Muscle of back (tissue), 11 donors: ENCODE results near the gene HS6ST2. TPM values are rescaled to one million over a fixed set of nuclear protein-coding genes. Genes with fewer than 3 reads are reported as not detected.

Experiments
- DNase-seq, 3 donors: peaks; one replicate each; pipeline versions ENCODE4 v3.0.0 to v3.0.0-alpha.2; 2013
- polyA plus RNA-seq, 10 donors: library from polyadenylated mRNA; unstranded; fragments of 120-200 nt; gene quantifications; one replicate each; pipeline ENCODE4 v1.2.1, GENCODE V29; 2013; ENCODE audit not compliant: insufficient read length in 10 of 10

Gene HS6ST2
- polyA plus RNA-seq, 10 donors: 33.9 to 56.6 (median 44.2) TPM

GRCh38 chrX:132853040-132853439, 105.4 kb downstream of the HS6ST2 start:
- no peak for DNase-seq

GRCh38 chrX:132848296-132848970, 110.0 kb downstream of the HS6ST2 start:
- DNase-seq: no peak

GRCh38 chrX:132843363-132843762, 115.1 kb downstream of the HS6ST2 start:
- no peak for DNase-seq

GRCh38 chrX:132842460-132843238, 115.8 kb downstream of the HS6ST2 start:
- no peak for DNase-seq

- no peak for DNase-seq
Observed at GRCh38 chrX:132837967-132838366, 120.5 kb downstream of the HS6ST2 start.

GRCh38 chrX:132837126-132837525, 121.3 kb downstream of the HS6ST2 start:
- peak in 1 of 3 donors; percentile 59 for DNase-seq

GRCh38 chrX:132836471-132836870, 122.0 kb downstream of the HS6ST2 start:
- DNase-seq: no peak

- no peak for DNase-seq
Observed at GRCh38 chrX:132834741-132835140, 123.7 kb downstream of the HS6ST2 start.

GRCh38 chrX:132834109-132834508, 124.3 kb downstream of the HS6ST2 start:
- no peak for DNase-seq

GRCh38 chrX:132833373-132833772, 125.1 kb downstream of the HS6ST2 start:
- no peak for DNase-seq

- peak in 2 of 3 donors; percentile 43 to 51 for DNase-seq
Observed at GRCh38 chrX:132831336-132831973, 127.0 kb downstream of the HS6ST2 start.

GRCh38 chrX:132822634-132823012, 135.8 kb downstream of the HS6ST2 start:
- no peak for DNase-seq

- DNase-seq: no peak
Observed at GRCh38 chrX:132821974-132822633, 136.3 kb downstream of the HS6ST2 start.

- DNase-seq: no peak
Observed at GRCh38 chrX:132820675-132821074, 137.8 kb downstream of the HS6ST2 start.

GRCh38 chrX:132819711-132820264, 138.6 kb downstream of the HS6ST2 start:
- no peak for DNase-seq

- DNase-seq: no peak
Observed at GRCh38 chrX:132818638-132819037, 139.8 kb downstream of the HS6ST2 start.

GRCh38 chrX:132815643-132816042, 142.8 kb downstream of the HS6ST2 start:
- no peak for DNase-seq

- no peak for DNase-seq
Observed at GRCh38 chrX:132810964-132811712, 147.3 kb downstream of the HS6ST2 start.

- no peak for DNase-seq
Observed at GRCh38 chrX:132810488-132810887, 147.9 kb downstream of the HS6ST2 start.

GRCh38 chrX:132809581-132809980, 148.8 kb downstream of the HS6ST2 start:
- DNase-seq: no peak

GRCh38 chrX:132807411-132808030, 150.9 kb downstream of the HS6ST2 start:
- no peak for DNase-seq
